HepG2 (cell line): Measurements from ENCODE around the gene ACTRT2. TPM values are rescaled to one million over a fixed set of nuclear protein-coding genes. Genes with fewer than 3 reads are reported as not detected.

Source experiments
- ATAC-seq: fragments of 200-7000 bp; cut with Tn5 transposase; 3 replicates; pipeline ENCODE4 v1.9.1; 2020; ENCODE audit warnings: mild to moderate bottlenecking, moderate library complexity
- BruUV-seq: library from RNA; stranded (reverse); fragments of 400-500 nt; replicated peaks from 2 replicates; lab custom pipeline; 2021; lab: Mats Ljungman, UMichigan
- CTCF ChIA-PET: fragments of 300-600 bp; formaldehyde crosslinking; extraction: SDS; loops from one replicate; lab custom pipeline; 2021; ENCODE audit warnings: low total read pairs, inconsistent platforms, low intra/inter-chr PET ratio; lab: Yijun Ruan, JAX
- POLR2A ChIA-PET: fragments of 350-600 bp; sonication (Branson Sonifier 250); formaldehyde crosslinking; loops from one replicate; lab custom pipeline; 2020; ENCODE audit warnings: antibody characterized with exemption, inconsistent platforms; lab: Yijun Ruan, JAX
- DNase-seq: peaks from one replicate; pipeline ENCODE4 v3.0.0-alpha.2; 2015; ENCODE audit warnings: low spot score
- FAIRE-seq: peaks from 3 replicates; lab custom pipeline; 2011; peaks lifted over from hg19 to GRCh38; lab: Jason Lieb, UNC
- H2AFZ ChIP-seq: one replicate; pipeline ENCODE4 v1.6.1; 2011; ENCODE audit warnings: low read length, inconsistent platforms
- H3K27ac ChIP-seq: fragments of 300-600 bp; 3 replicates; pipeline ENCODE4 v1.8.0; 2011; ENCODE audit warnings: mixed run types, mild to moderate bottlenecking, mixed read lengths, low read length, inconsistent platforms; ENCODE audit not compliant: insufficient read depth; ENCODE audit errors: extremely low read length
- H3K27me3 ChIP-seq, 2 experiments: fragments of 200-600 bp in 1 of 2; 2 replicates in 1 of 2; 3 replicates in 1 of 2; pipeline versions ENCODE4 v1.6.0 to v1.8.0; 2011; ENCODE audit warnings: low read length in 2 of 2, mild to moderate bottlenecking in 2 of 2, moderate library complexity in 2 of 2, inconsistent platforms in 1 of 2; ENCODE audit not compliant: insufficient read depth in 2 of 2, control insufficient read depth in 1 of 2
- H3K36me3 ChIP-seq, 2 experiments: fragments of 200-600 bp in 1 of 2; replicated peaks in 1 of 2; 2 replicates in 1 of 2; 3 replicates in 1 of 2; pipeline versions ENCODE4 v1.5.1 to v1.8.0; 2011; ENCODE audit warnings: low read length in 2 of 2, inconsistent platforms in 1 of 2; ENCODE audit not compliant: insufficient read depth in 2 of 2, control insufficient read depth in 1 of 2
- H3K4me1 ChIP-seq: 2 replicates; pipeline ENCODE4 v1.5.1; 2012; ENCODE audit warnings: low read length, inconsistent platforms; ENCODE audit not compliant: insufficient read depth
- H3K4me2 ChIP-seq: 2 replicates; pipeline ENCODE4 v1.6.0; 2011; ENCODE audit warnings: low read depth, low read length, inconsistent platforms
- H3K4me3 ChIP-seq, 3 experiments: fragments of 200-600 bp in 1 of 3; sonication (generic), shearing (Covaris generic) in 1 of 3; replicated peaks in 1 of 3; 2 replicates each; pipeline ENCODE4 v1.5.1; 2011 to 2016; ENCODE audit warnings: low read length in 3 of 3, inconsistent platforms in 2 of 3, low read depth in 2 of 3, mild to moderate bottlenecking in 2 of 3, control low read depth in 1 of 3, mixed read lengths in 1 of 3; ENCODE audit not compliant: insufficient read depth in 1 of 3
- H3K79me2 ChIP-seq: one replicate; pipeline ENCODE4 v1.6.1; 2011; ENCODE audit warnings: low read length, inconsistent platforms; ENCODE audit not compliant: insufficient read depth
- H3K9ac ChIP-seq: 2 replicates; pipeline ENCODE4 v1.6.0; 2011; ENCODE audit warnings: mild to moderate bottlenecking, low read depth, low read length, inconsistent platforms; ENCODE audit not compliant: insufficient read depth
- H3K9me3 ChIP-seq: 2 replicates; pipeline ENCODE4 v1.5.1; 2012; ENCODE audit warnings: mild to moderate bottlenecking, low read length
- H4K20me1 ChIP-seq: 2 replicates; pipeline ENCODE4 v1.6.0; 2011; ENCODE audit warnings: inconsistent platforms, mild to moderate bottlenecking, low read length, moderate library complexity; ENCODE audit not compliant: insufficient read depth
- BRCA1 ChIP-seq: sonication (generic); formaldehyde crosslinking; IDR thresholded peaks from 2 replicates; pipeline ENCODE4 v1.4.0; 2020; ENCODE audit warnings: missing genetic modification reagents
- FOXC1 ChIP-seq: sonication (generic); formaldehyde crosslinking; IDR thresholded peaks from 2 replicates; pipeline ENCODE4 v1.8.0; 2022; ENCODE audit warnings: mild to moderate bottlenecking, missing genetic modification reagents, borderline replicate concordance
- GATA4 ChIP-seq: sonication (generic); IDR thresholded peaks from 2 replicates; pipeline ENCODE4 v1.6.1; 2016; ENCODE audit warnings: antibody characterized with exemption, low read depth, borderline replicate concordance
- HMG20B ChIP-seq: conservative IDR thresholded peaks from 2 replicates; pipeline ENCODE4 v1.6.1; 2016; ENCODE audit warnings: missing genetic modification reagents, missing compliant biosample characterization
- KAT2B ChIP-seq: fragments of 150-350 bp; IDR thresholded peaks from 2 replicates; pipeline ENCODE4 v1.6.1; 2014; ENCODE audit warnings: low read depth, low read length, borderline replicate concordance
- KLF9 ChIP-seq: IDR thresholded peaks from 2 replicates; pipeline ENCODE4 v1.6.1; 2016; ENCODE audit warnings: low read depth
- SAP130 ChIP-seq: IDR thresholded peaks from 2 replicates; pipeline ENCODE4 v1.6.1; 2016; ENCODE audit warnings: low read depth
- SIX4 ChIP-seq: sonication (generic); formaldehyde crosslinking; IDR thresholded peaks from 2 replicates; pipeline ENCODE4 v1.4.0; 2020; ENCODE audit warnings: missing genetic modification reagents
- SKIL ChIP-seq: sonication (generic); formaldehyde crosslinking; IDR thresholded peaks from 2 replicates; pipeline ENCODE4 v1.8.0; 2022; ENCODE audit warnings: missing genetic modification reagents, mild to moderate bottlenecking, moderate library complexity, borderline replicate concordance
- THAP8 ChIP-seq: sonication (generic); formaldehyde crosslinking; IDR thresholded peaks from 2 replicates; pipeline ENCODE4 v1.5.1; 2020; ENCODE audit warnings: missing genetic modification reagents, mild to moderate bottlenecking, borderline replicate concordance
- ZNF18 ChIP-seq: sonication (generic); formaldehyde crosslinking; IDR thresholded peaks from 2 replicates; pipeline ENCODE4 v1.8.0; 2022; ENCODE audit warnings: mild to moderate bottlenecking, missing genetic modification reagents; ENCODE audit not compliant: insufficient replicate concordance
- ZNF841 ChIP-seq: sonication (generic); formaldehyde crosslinking; IDR thresholded peaks from 2 replicates; pipeline ENCODE4 v1.8.1; 2023; ENCODE audit warnings: missing genetic modification reagents, borderline replicate concordance
- WGBS: methylation state at CpG from one replicate; pipeline ENCODE4 v1.1.6; 2017; ENCODE audit warnings: low lambda C conversion rate; 5-methylcytosine and 5-hydroxymethylcytosine counted together
- in situ Hi-C: cut with HindIII; loops from 2 replicates; pipeline ENCODE4 v1.10.0; 2017; ENCODE audit warnings: low pct_unique_long_range_greater_than_20kb; ENCODE audit not compliant: extremely low pct_ligation_motif_present
- intact Hi-C: fragments of 100-400 bp; cut with micrococcal nuclease; formaldehyde crosslinking; loops from one replicate; pipeline ENCODE4 v1.10.0; 2022; ENCODE audit not compliant: unreplicated experiment
- polyA plus RNA-seq, 8 experiments: library from polyadenylated mRNA; depleted of rRNA in 3 of 8; stranded (reverse) in 7 of 8; unstranded in 1 of 8; fragments of >200 nt; fragmentation: Illumina TruSeq in 4 of 8; extraction: Trizol in 4 of 8; gene quantifications; 2 replicates each; pipeline versions ENCODE4 v1.2.1 to v1.2.3, GENCODE V29; 2011 to 2016; ENCODE audit warnings: low read depth in 4 of 8, missing spikeins in 1 of 8, mixed read lengths in 1 of 8; ENCODE audit not compliant: insufficient read depth in 1 of 8
- total RNA-seq, 5 experiments: library from RNA; depleted of rRNA; stranded (reverse); fragments of >200 nt; fragmentation: Illumina TruSeq; extraction: Trizol; gene quantifications; 2 replicates each; pipeline ENCODE4 v1.2.3, GENCODE V29; 2016; ENCODE audit warnings: low read depth in 1 of 5
- TF ChIP-seq, protein P1 (sequence below): sonication (generic); formaldehyde crosslinking; IDR thresholded peaks from 2 replicates; pipeline ENCODE4 v1.5.0; 2020; ENCODE audit warnings: mild to moderate bottlenecking, missing genetic modification reagents
- TF ChIP-seq, protein P2 (sequence below), 2 experiments: sonication (generic) in 1 of 2; formaldehyde crosslinking in 1 of 2; IDR thresholded peaks; 2 replicates each; pipeline versions ENCODE4 v1.5.1 to v1.6.1; 2011 to 2020; ENCODE audit warnings: borderline replicate concordance in 1 of 2, low read depth in 1 of 2, low read length in 1 of 2, mild to moderate bottlenecking in 1 of 2, missing genetic modification reagents in 1 of 2, moderate library complexity in 1 of 2

The ACTRT2 gene
- total and polyA plus RNA-seq, 2 of the 13 experiments (the other 11 are each of a cell fraction or from before 2014, with no cell fraction given): not detected

GRCh38 chr1:2990376-2991115, 30.7 kb upstream of the ACTRT2 start:
- peaks cover 3 to 21% of the 10 kb centered on the region in 2 experiments; a peak in 4 of 5 replicates for H3K27me3 ChIP-seq
- H3K4me3 ChIP-seq: no peak overlapping the region
- FAIRE-seq: no peak
- H3K4me2 ChIP-seq: no peak overlapping the region
- H2AFZ ChIP-seq: no peak overlapping the region
- H4K20me1 ChIP-seq: no peaks in the 10 kb centered on the region
- intact Hi-C loops (no loop called here), in situ Hi-C loops (no loop called here)
- H3K36me3 ChIP-seq: no peaks in the 10 kb centered on the region
- H3K79me2 ChIP-seq: no peaks in the 10 kb centered on the region
- BruUV-seq: no TSS peak
- WGBS: 39% methylated on average over 11 of the region's 20 CpGs
- POLR2A ChIA-PET: no interaction called here
- no peak overlapping the region for H3K27ac ChIP-seq
- no peak for ATAC-seq
- H3K9me3 ChIP-seq: peaks cover 5% of the 10 kb centered on the region; the same call in 1 of the 2 replicates
- H3K9ac ChIP-seq: no peak overlapping the region
- no peak for DNase-seq
- CTCF ChIA-PET: no interaction called here
- no peaks in the 10 kb centered on the region for H3K4me1 ChIP-seq
- TF ChIP-seq KAT2B (no peak), THAP8 (CRISPR knock-in tag) (no peak), HMG20B (CRISPR knock-in tag) (no peak), GATA4 (no peak), BRCA1 (CRISPR knock-in tag) (no peak), SAP130 (no peak), SKIL (CRISPR knock-in tag) (no peak), ZNF18 (CRISPR knock-in tag) (no peak), KLF9 (CRISPR knock-in tag) (no peak), SIX4 (CRISPR knock-in tag) (no peak), FOXC1 (no peak), ZNF841 (no peak)
- TF ChIP-seq, protein P1, sequence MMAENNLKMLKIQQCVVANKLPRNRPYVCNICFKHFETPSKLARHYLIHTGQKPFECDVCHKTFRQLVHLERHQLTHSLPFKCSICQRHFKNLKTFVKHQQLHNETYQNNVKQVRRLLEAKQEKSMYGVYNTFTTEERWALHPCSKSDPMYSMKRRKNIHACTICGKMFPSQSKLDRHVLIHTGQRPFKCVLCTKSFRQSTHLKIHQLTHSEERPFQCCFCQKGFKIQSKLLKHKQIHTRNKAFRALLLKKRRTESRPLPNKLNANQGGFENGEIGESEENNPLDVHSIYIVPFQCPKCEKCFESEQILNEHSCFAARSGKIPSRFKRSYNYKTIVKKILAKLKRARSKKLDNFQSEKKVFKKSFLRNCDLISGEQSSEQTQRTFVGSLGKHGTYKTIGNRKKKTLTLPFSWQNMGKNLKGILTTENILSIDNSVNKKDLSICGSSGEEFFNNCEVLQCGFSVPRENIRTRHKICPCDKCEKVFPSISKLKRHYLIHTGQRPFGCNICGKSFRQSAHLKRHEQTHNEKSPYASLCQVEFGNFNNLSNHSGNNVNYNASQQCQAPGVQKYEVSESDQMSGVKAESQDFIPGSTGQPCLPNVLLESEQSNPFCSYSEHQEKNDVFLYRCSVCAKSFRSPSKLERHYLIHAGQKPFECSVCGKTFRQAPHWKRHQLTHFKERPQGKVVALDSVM: no peak
- TF ChIP-seq, protein P2, sequence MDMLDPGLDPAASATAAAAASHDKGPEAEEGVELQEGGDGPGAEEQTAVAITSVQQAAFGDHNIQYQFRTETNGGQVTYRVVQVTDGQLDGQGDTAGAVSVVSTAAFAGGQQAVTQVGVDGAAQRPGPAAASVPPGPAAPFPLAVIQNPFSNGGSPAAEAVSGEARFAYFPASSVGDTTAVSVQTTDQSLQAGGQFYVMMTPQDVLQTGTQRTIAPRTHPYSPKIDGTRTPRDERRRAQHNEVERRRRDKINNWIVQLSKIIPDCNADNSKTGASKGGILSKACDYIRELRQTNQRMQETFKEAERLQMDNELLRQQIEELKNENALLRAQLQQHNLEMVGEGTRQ (IDR thresholded peaks at IDR 0.05; ENCODE audit: low read depth, low read length): no peak
- TF ChIP-seq, protein P2 (CRISPR knock-in tag; IDR thresholded peaks at IDR 0.05; ENCODE audit: borderline replicate concordance): no peak
